Activated naive CD4-positive, alpha-beta T cell treated with anti-CD3 and anti-CD28 coated beads, Interleukin-2, amount 50 U/mL, for 72 hours (primary cell): Measurements from ENCODE around the gene ALX4. TPM values are rescaled to one million over a fixed set of nuclear protein-coding genes. Genes with fewer than 3 reads are reported as not detected.

Experiments
- ATAC-seq, 2 donors: fragments of 150-1000 bp; cut with Tn5 transposase; 2 replicates each; pipeline ENCODE4 v1.10.0; 2021; ENCODE audit warnings: mild to moderate bottlenecking in 2 of 2, moderate library complexity in 2 of 2
- DNase-seq, 2 donors: peaks; one replicate each; pipeline ENCODE4 v3.0.0; 2021 to 2022; ENCODE audit warnings: low spot score in 2 of 2
- H3K27ac Mint-ChIP-seq, 2 donors: one replicate each; pipeline ENCODE4 v1.8.0; 2022; ENCODE audit warnings: mild to moderate bottlenecking in 2 of 2, mixed read lengths in 2 of 2
- H3K36me3 Mint-ChIP-seq, 2 donors: one replicate each; pipeline ENCODE4 v1.8.0; 2022; ENCODE audit warnings: mixed read lengths in 2 of 2
- H3K9me3 Mint-ChIP-seq, 2 donors: one replicate each; pipeline ENCODE4 v1.8.0; 2022; ENCODE audit warnings: mixed read lengths in 2 of 2
- total RNA-seq, 2 donors: library from RNA; stranded (reverse); gene quantifications; one replicate each; pipeline ENCODE4 v1.2.3, GENCODE V29; 2022

ALX4 gene
- total RNA-seq, 2 donors from 2014 or later: not detected

GRCh38 chr11:44224867-44225501 lies 85.0 kb downstream of the ALX4 start:
- ATAC-seq (no peak), DNase-seq (no peak)
- no peaks in the 10 kb centered on the region for H3K9me3 Mint-ChIP-seq
- H3K27ac Mint-ChIP-seq: no peak overlapping the region
- peaks cover 11% of the 10 kb centered on the region in 2 donors for H3K36me3 Mint-ChIP-seq

- Mint-ChIP-seq H3K9me3 (no peaks in the 10 kb centered on the region), H3K36me3 (peaks cover 11 to 13% of the 10 kb centered on the region in 2 donors), H3K27ac (no peak overlapping the region)
- ATAC-seq (no peak), DNase-seq (no peak)
These were observed 86.7 kb downstream of the ALX4 start for GRCh38 chr11:44223238-44223637.

GRCh38 chr11:44221992-44222391 lies 87.9 kb downstream of the ALX4 start:
- Mint-ChIP-seq H3K27ac (no peak overlapping the region), H3K9me3 (no peaks in the 10 kb centered on the region), H3K36me3 (peaks cover 11 to 13% of the 10 kb centered on the region in 2 donors)
- ATAC-seq: no peak
- DNase-seq: no peak

- Mint-ChIP-seq H3K9me3 (no peaks in the 10 kb centered on the region), H3K36me3 (peaks cover 11 to 18% of the 10 kb centered on the region in 2 donors), H3K27ac (no peak overlapping the region)
- ATAC-seq (no peak), DNase-seq (no peak)
These were observed 88.5 kb downstream of the ALX4 start for GRCh38 chr11:44221456-44221855.

GRCh38 chr11:44219830-44220796 lies 89.8 kb downstream of the ALX4 start:
- DNase-seq: no peak
- peaks cover 11 to 23% of the 10 kb centered on the region in 2 donors for H3K36me3 Mint-ChIP-seq
- ATAC-seq: no peak
- no peaks in the 10 kb centered on the region for H3K9me3 Mint-ChIP-seq
- no peak overlapping the region for H3K27ac Mint-ChIP-seq

GRCh38 chr11:44217432-44217831 lies 92.5 kb downstream of the ALX4 start:
- Mint-ChIP-seq H3K9me3 (no peaks in the 10 kb centered on the region), H3K36me3 (peaks cover 11 to 29% of the 10 kb centered on the region in 2 donors), H3K27ac (no peak overlapping the region)
- DNase-seq: no peak
- no peak for ATAC-seq

- DNase-seq (no peak), ATAC-seq (peak in 1 of 2 donors; percentile 66)
- Mint-ChIP-seq H3K27ac (no peak overlapping the region), H3K36me3 (peaks cover 36 to 44% of the 10 kb centered on the region in 2 donors), H3K9me3 (peaks cover 6% of the 10 kb centered on the region in 2 donors)
These were observed 96.8 kb downstream of the ALX4 start for GRCh38 chr11:44213148-44213547.

GRCh38 chr11:44212128-44212527 lies 97.8 kb downstream of the ALX4 start:
- peaks cover 6% of the 10 kb centered on the region in 2 donors for H3K9me3 Mint-ChIP-seq
- ATAC-seq (no peak), DNase-seq (no peak)
- H3K27ac Mint-ChIP-seq: no peak overlapping the region
- H3K36me3 Mint-ChIP-seq: peaks cover 43 to 48% of the 10 kb centered on the region in 2 donors

Other genes with a start within 250 kb of the ALX4 start
- gene ACCS, start 243.9 kb downstream of the ALX4 start, total RNA-seq: 1 to 10 TPM; 5.4 to 8.5 TPM
- 10 to 100 TPM; 23.3 to 24.3 TPM for gene EXT2, start 214.5 kb downstream of the ALX4 start, total RNA-seq